NCI-H748 (cell line): Measurements from ENCODE around the gene PKP3.
"Not testable (repeated sequence)": the region's sequence is repeated elsewhere in the genome, so short reads cannot be mapped to it uniquely, and the experiment has no call there.

ENCODE experiments used
- DNase-seq: peaks from one replicate; lab custom pipeline; 2025; ENCODE audit not compliant: unreplicated experiment; lab: John Stamatoyannopoulos, UW

PKP3 gene

DNA sequence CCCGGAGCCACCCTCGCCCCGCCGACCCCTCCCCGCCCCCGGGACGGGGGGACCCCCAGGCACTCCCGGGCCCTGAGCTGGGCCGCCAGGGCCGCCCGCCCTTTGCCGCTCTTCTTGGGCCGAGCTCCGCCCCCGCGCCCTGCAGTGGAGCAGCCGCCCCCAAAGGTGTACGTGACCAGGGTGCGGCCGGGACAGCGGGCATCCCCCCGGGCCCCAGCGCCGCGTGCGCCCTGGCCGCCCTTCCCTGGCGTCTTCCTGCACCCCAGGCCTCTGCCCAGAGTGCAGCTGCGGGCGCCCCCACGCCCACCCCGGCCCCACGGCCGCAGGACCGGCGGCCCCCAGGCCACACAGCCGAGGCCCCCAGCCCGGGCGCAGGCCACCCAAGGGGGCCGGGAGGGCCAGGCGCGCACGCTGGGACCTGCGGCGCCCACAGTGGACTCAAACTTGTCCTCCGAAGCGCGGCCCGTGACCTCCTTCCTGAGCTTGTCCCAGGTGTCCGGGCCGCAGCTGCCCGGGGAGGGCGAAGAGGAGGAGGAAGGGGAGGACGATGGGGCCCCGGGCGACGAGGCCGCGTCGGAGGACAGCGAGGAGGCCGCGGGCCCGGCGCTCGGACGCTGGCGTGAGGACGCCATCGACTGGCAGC, 17.4 kb upstream of the PKP3 start:
- no peak for DNase-seq

- no peak for DNase-seq
Measured at GRCh38 chr11:377174-377865, 16.7 kb upstream of the PKP3 start.

DNA sequence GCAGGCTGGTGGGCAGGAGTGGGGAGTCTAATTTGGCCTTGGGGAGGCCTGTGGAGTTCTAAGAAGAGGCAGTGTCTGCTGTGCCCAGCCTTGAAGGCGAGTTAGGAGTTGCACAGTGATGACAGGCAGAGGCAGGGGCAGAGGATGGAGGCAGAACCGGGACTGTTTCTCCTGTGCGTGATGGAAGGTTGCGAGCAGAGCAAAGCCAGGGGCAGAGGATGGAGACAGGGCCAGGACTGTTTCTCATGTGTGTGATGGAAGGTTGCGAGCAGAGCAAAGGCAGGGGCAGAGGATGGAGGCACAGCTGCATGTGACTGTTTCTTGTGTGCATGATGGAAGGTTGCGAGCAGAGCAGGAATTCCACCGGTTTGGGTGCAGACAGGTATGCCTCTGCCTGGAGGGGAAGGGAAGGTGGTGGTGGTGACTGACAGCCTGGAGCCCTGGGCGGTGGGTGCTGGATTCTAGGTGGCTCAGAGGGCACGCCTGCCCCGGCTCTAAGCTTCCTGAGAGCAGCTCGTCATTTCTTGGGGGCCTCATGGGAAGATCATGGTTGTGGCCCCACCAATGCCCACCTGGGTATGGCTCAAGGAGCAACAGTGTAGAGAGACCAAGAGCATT, 16.0 kb upstream of the PKP3 start:
- DNase-seq: no peak

- no peak for DNase-seq
Measured at GRCh38 chr11:379205-380094, 14.6 kb upstream of the PKP3 start.

DNA sequence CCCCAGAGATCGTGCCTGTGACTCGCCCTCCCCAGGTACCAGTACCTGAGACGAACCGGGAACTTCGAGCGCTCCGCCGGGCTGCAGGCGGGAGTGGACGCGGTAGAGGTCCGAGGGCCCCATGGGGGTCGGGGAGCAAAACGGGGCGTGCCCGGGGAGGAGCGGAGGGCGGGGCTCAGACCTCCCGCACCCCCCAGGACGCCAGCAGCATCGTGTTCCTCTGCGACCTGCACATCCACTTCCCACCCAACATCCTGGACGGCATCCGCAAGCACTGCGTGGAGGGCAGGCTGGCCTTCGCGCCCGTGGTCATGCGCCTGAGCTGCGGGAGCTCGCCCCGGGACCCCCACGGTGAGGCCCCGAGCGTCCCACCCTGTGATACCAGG, 13.9 kb upstream of the PKP3 start:
- DNase-seq: no peak

- DNase-seq: no peak
Measured at GRCh38 chr11:380491-380890, 13.5 kb upstream of the PKP3 start.

GRCh38 chr11:380996-381395, 13.0 kb upstream of the PKP3 start:
- no peak for DNase-seq

GRCh38 chr11:381501-382072, 12.4 kb upstream of the PKP3 start:
- DNase-seq: no peak

- no peak for DNase-seq
Measured at GRCh38 chr11:382081-382629, 11.9 kb upstream of the PKP3 start.

DNA sequence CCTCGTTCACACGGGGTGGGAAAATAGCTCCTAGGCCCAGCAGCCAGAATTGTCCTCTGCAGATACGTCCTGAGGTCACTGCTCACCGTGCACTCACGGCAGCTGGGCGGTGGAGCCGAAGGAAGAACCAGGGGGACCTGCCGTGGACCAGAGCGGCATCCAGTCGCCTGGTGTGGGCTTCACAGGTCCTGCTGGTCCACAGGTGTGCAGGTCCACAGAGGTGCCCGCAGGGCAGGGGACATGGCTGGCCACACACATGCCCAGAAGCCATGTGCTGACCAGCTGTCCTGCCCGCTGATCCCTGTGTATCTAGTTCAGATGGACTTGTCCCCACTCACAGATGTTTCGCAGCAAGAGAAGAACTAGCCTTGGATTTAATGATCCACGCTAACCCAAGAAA, 10.6 kb upstream of the PKP3 start:
- DNase-seq: no peak

- no peak for DNase-seq
Measured at GRCh38 chr11:384511-384910, 9.5 kb upstream of the PKP3 start.

DNA sequence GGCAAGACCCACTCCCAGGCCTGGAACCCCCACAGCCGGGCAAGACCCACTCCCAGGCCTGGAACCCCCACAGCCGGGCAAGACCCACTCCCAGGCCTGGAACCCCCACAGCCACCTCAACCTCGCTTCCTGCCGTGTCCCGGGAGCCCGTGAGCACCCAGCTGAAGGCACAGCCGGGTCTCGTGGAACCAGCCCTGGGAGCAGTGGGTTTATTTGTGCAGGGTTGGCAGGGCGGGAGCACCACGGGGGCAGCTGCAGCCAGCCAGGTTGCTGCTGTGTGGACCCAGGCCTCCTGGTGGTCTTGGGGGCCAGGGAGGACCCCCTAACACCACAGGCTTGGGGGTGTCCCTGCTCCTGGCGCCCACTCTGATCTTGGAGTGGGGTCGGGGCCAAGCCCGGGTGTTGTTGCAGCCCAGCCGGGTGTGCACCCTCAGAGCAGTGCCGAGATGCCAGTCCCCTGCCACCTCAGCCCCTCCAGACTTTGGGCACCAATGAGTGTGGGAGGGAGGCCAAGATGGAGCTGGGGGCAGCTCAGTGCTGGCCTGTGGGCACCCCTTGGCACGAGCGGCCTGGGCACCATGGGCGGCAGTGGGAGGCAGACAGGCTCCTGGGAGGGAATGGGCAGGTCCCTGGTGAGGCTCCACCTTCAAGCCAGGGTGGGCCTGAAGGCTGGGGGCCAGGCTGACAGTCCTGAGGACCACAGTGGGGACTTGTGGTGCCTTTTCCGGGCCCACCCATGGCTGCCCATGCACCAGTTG, 8.2 kb upstream of the PKP3 start:
- DNase-seq: no peak

- no peak for DNase-seq
Measured at GRCh38 chr11:386483-386882, 7.5 kb upstream of the PKP3 start.

- DNase-seq: no peak
Measured at GRCh38 chr11:387193-387793, 6.7 kb upstream of the PKP3 start.

DNA sequence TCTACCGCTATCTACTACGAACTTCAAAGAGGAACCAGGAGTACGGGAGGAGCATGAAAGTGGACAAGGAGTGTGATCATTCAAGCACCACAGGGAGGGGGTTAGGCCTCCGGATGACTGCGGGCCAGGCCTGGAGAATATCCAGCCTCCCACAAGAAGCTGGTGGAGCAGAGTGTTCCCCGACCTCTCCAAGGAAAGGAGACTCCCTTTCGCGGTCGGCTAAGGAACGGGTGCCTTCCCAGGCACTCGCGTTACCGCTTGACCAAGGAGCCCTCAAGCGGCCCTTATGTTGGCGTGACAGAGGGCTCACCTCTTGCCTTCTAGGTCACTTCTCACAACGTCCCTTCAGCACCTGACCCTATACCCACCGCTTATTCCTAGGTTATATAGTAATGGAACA, 4.6 kb upstream of the PKP3 start:
- not testable (repeated sequence) for DNase-seq

- DNase-seq: peak; percentile 32
Measured at GRCh38 chr11:390175-390574, 3.8 kb upstream of the PKP3 start.

DNA sequence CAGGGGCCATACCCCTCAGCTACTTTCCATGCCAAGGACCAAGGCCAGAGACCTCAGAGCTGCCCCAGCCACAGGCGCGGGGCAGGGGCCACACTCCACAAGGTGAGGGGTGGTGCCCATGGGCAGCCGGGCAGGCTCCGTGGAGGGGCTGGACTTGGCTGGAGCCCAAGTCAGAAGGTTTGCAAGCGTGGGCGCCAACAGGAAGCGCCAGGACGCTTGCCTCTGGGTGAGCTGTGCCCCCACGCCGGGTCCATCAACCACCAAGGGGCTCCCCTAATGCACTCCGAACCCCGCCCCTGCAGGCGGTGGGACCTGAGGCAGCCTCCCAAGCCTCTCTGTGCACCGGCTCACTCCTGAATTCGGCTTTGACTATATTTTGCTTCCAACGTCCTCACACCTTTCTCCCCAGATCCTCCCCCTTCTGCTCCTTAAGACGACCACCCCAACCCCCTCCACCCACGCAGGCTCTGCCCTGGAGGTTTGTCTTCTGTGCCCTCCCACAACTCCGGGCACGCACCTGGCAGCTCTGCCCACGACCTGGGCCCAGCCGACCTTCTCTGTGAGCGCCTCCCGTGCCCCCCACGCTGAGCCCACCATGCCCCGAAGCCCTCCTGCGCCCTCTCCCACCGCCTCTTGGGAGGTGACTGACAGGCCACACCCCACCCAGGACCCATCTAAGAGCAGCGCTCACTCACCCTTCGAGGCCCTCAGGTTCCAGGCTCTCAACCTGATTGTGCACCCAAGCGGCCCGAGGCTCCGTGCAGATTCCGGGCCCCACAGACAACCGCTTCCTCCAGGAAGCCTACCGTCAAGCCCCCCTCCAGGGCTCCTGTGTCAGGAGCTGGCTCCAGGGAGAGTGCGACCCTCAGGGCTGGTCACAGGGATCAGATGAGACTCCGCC, 2.6 kb upstream of the PKP3 start:
- DNase-seq: no peak

DNA sequence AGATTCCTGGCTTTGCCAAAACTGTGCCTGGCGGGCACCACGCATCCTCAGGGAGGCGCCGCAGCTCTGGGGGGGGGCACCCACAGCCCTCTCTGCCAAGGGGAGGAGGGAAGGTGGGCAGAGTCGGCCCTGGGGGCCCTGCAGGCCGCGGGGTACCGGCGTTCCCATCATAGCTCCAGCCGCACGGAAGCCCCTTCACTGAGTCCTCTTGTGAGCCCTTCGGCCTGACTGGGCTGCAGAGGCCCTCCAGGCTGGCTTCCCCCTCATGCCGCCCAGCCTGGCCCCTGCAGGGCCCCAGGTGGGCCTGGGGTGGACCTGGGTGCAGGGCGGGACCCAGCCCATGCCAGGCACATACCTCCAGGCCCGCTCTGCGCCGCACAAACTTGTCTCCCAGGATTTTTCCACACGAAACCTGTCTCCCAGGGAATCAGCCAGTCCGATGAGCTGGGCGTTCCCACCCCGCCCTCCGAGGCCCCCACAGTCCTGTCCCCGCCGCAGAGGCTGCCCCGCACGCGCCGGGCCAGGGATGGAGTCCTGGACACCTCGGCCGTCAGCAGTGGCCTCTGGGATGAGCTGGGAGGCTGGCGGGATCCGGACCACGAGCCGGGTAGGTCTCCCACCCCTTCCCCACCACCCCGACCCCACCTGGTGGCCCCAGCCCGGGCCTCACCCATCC, 1.8 kb upstream of the PKP3 start:
- no peak for DNase-seq
